Neuronal stem cell (in vitro differentiated cells): ENCODE data around the gene SIMC1.
"Not testable (repeated sequence)": the region's sequence is repeated elsewhere in the genome, so short reads cannot be mapped to it uniquely, and the experiment has no call there.

Source experiments
- DNase-seq: peaks from one replicate; pipeline ENCODE4 v3.0.0-alpha.2; 2013; ENCODE audit warnings: low spot score
- H2AFZ ChIP-seq: one replicate; pipeline ENCODE4 v1.6.1; 2013; ENCODE audit warnings: mild to moderate bottlenecking, low read length, inconsistent platforms
- H2AK5ac ChIP-seq: 2 replicates; pipeline ENCODE4 v1.6.1; 2013; ENCODE audit warnings: low read depth, mild to moderate bottlenecking, inconsistent platforms, low read length, moderate library complexity, mixed read lengths
- H2BK120ac ChIP-seq: 2 replicates; pipeline ENCODE4 v1.6.1; 2013; ENCODE audit warnings: low read depth, mild to moderate bottlenecking, inconsistent platforms, low read length, moderate library complexity, mixed read lengths
- H2BK12ac ChIP-seq: one replicate; pipeline ENCODE4 v1.6.1; 2013; ENCODE audit warnings: low read length, inconsistent platforms
- H2BK15ac ChIP-seq: 2 replicates; pipeline ENCODE4 v1.6.1; 2013; ENCODE audit warnings: mild to moderate bottlenecking, low read length, inconsistent platforms, mixed read lengths
- H2BK5ac ChIP-seq: one replicate; pipeline ENCODE4 v1.6.1; 2013; ENCODE audit warnings: inconsistent platforms, mild to moderate bottlenecking, low read length, moderate library complexity
- H3K14ac ChIP-seq: one replicate; pipeline ENCODE4 v1.6.1; 2013; ENCODE audit warnings: low read length, inconsistent platforms
- H3K18ac ChIP-seq: 2 replicates; pipeline ENCODE4 v1.6.1; 2013; ENCODE audit warnings: low read length, inconsistent platforms
- H3K23ac ChIP-seq: 2 replicates; pipeline ENCODE4 v1.6.1; 2013; ENCODE audit warnings: low read depth, mild to moderate bottlenecking, mixed read lengths, low read length, inconsistent platforms; ENCODE audit not compliant: poor library complexity
- H3K27ac ChIP-seq: replicated peaks from 3 replicates; pipeline ENCODE4 v1.5.1; 2013; ENCODE audit warnings: low read length, inconsistent platforms
- H3K27me3 ChIP-seq, 3 experiments: 2 replicates each; pipeline ENCODE4 v1.6.1; 2013; ENCODE audit warnings: low read length in 3 of 3, mild to moderate bottlenecking in 2 of 3, inconsistent platforms in 1 of 3, low read depth in 1 of 3, mixed read lengths in 1 of 3, moderate library complexity in 1 of 3; ENCODE audit not compliant: control insufficient read depth in 3 of 3, insufficient read depth in 3 of 3
- H3K36me3 ChIP-seq, 2 donors: replicated peaks in 1 of 2; 2 replicates each; pipeline ENCODE4 v1.6.1; 2013; ENCODE audit warnings: low read length in 2 of 2; ENCODE audit not compliant: control insufficient read depth in 2 of 2, insufficient read depth in 2 of 2
- H3K4ac ChIP-seq: 2 replicates; pipeline ENCODE4 v1.6.1; 2013; ENCODE audit warnings: inconsistent platforms, mild to moderate bottlenecking, low read length, moderate library complexity
- H3K4me1 ChIP-seq, 2 donors: 1 replicate in 1 of 2; 2 replicates in 1 of 2; pipeline ENCODE4 v1.6.1; 2013; ENCODE audit warnings: low read length in 2 of 2, low read depth in 1 of 2; ENCODE audit not compliant: control insufficient read depth in 2 of 2, insufficient read depth in 1 of 2
- H3K4me2 ChIP-seq: one replicate; pipeline ENCODE4 v1.6.1; 2013; ENCODE audit warnings: mild to moderate bottlenecking, low read length, inconsistent platforms; ENCODE audit not compliant: insufficient read depth, poor library complexity, severe bottlenecking
- H3K4me3 ChIP-seq, 2 donors: 2 replicates each; pipeline ENCODE4 v1.5.1; 2013; ENCODE audit warnings: low read length in 2 of 2, mild to moderate bottlenecking in 2 of 2, inconsistent platforms in 1 of 2, moderate library complexity in 1 of 2
- H3K79me1 ChIP-seq: one replicate; pipeline ENCODE4 v1.6.1; 2013; ENCODE audit warnings: low read depth, mild to moderate bottlenecking, inconsistent platforms, low read length, moderate library complexity
- H3K9ac ChIP-seq: one replicate; pipeline ENCODE4 v1.6.1; 2013; ENCODE audit warnings: mild to moderate bottlenecking, low read depth, low read length, inconsistent platforms; ENCODE audit not compliant: poor library complexity
- H3K9me3 ChIP-seq, 2 donors: replicated peaks in 1 of 2; 2 replicates each; pipeline versions ENCODE3 to v1.6.1; 2013; ENCODE audit warnings: low read length in 2 of 2, mild to moderate bottlenecking in 2 of 2, inconsistent platforms in 1 of 2, low read depth in 1 of 2, mixed read lengths in 1 of 2, moderate library complexity in 1 of 2; ENCODE audit not compliant: control insufficient read depth in 2 of 2, insufficient read depth in 1 of 2
- H4K8ac ChIP-seq: one replicate; pipeline ENCODE4 v1.6.1; 2013; ENCODE audit warnings: low read depth, mild to moderate bottlenecking, inconsistent platforms, low read length, moderate library complexity
- H4K91ac ChIP-seq: one replicate; pipeline ENCODE4 v1.6.1; 2013; ENCODE audit warnings: low read length, low read depth, mild to moderate bottlenecking, inconsistent platforms; ENCODE audit not compliant: poor library complexity
- WGBS, 2 donors: extraction: QIAGEN DNeasy Blood & Tissue Kit; methylation state at CpG; one replicate each; pipeline ENCODE4 v1.1.7; 2013; ENCODE audit warnings: missing lambda C conversion rate in 2 of 2, mixed read lengths in 1 of 2; ENCODE audit not compliant: insufficient read length in 2 of 2, insufficient replicate concordance in 1 of 2; ENCODE audit errors: extremely low coverage in 2 of 2; 5-methylcytosine and 5-hydroxymethylcytosine counted together

The SIMC1 gene

GRCh38 chr5:176190886-176191755 is 47.1 kb upstream of the SIMC1 start:
- no peak overlapping the region for H3K4me2 ChIP-seq
- no peak overlapping the region for H4K91ac ChIP-seq
- H3K79me1 ChIP-seq, result peaks cover 2% of the 10 kb centered on the region
- H3K18ac ChIP-seq, result peak overlapping the region; percentile 80
- H3K9me3 ChIP-seq, result no peaks in the 10 kb centered on the region
- H2BK12ac ChIP-seq, result no peak overlapping the region
- no peak overlapping the region for H2BK120ac ChIP-seq
- H2AFZ ChIP-seq, result no peak overlapping the region
- H2AK5ac ChIP-seq, result peak overlapping the region; percentile 63
- no peak overlapping the region for H3K4me3 ChIP-seq
- no peaks in the 10 kb centered on the region for H3K4me1 ChIP-seq
- no peak overlapping the region for H3K4ac ChIP-seq
- peaks cover 0 to 47% (median 15%) of the 10 kb centered on the region in 3 experiments for H3K27me3 ChIP-seq
- WGBS, 2 donors, result no CpG with 5 or more reads among the region's 28 CpGs
- no peak overlapping the region for H3K27ac ChIP-seq
- H2BK5ac ChIP-seq, result no peak overlapping the region
- H3K14ac ChIP-seq, result no peak overlapping the region
- no peak overlapping the region for H2BK15ac ChIP-seq
- H3K36me3 ChIP-seq, result no peaks in the 10 kb centered on the region
- peak overlapping the region; percentile 65 for H3K23ac ChIP-seq
- no peak overlapping the region for H3K9ac ChIP-seq
- no peak overlapping the region for H4K8ac ChIP-seq
- no peak for DNase-seq

- H3K14ac ChIP-seq, result peak overlapping the region; percentile 21
- no peak overlapping the region for H3K23ac ChIP-seq
- peak overlapping the region; percentile 19 for H3K18ac ChIP-seq
- H2BK15ac ChIP-seq, result peak overlapping the region; percentile 75
- H2BK5ac ChIP-seq, result peak overlapping the region; percentile 82
- H2AFZ ChIP-seq, result no peak overlapping the region
- H2BK12ac ChIP-seq, result no peak overlapping the region
- no peak overlapping the region for H3K9ac ChIP-seq
- no peak overlapping the region for H3K27ac ChIP-seq
- no peaks in the 10 kb centered on the region for H3K36me3 ChIP-seq
- H4K91ac ChIP-seq, result no peak overlapping the region
- no peaks in the 10 kb centered on the region for H3K9me3 ChIP-seq
- no peak overlapping the region for H2AK5ac ChIP-seq
- peaks cover 2% of the 10 kb centered on the region for H3K79me1 ChIP-seq
- no peak overlapping the region for H3K4ac ChIP-seq
- no peak overlapping the region for H3K4me2 ChIP-seq
- no peak overlapping the region for H2BK120ac ChIP-seq
- no CpG with 5 or more reads among the region's 13 CpGs for WGBS, 2 donors
- H4K8ac ChIP-seq, result no peak overlapping the region
- no peak for DNase-seq
- no peaks in the 10 kb centered on the region for H3K4me1 ChIP-seq
- no peak overlapping the region for H3K4me3 ChIP-seq
- peaks cover 0 to 47% (median 15%) of the 10 kb centered on the region in 3 experiments for H3K27me3 ChIP-seq
Observed at GRCh38 chr5:176192094-176192721, 46.0 kb upstream of the SIMC1 start.

GRCh38 chr5:176192722-176193117 is 45.5 kb upstream of the SIMC1 start:
- not testable (repeated sequence) for H3K4me1 ChIP-seq, H2AK5ac ChIP-seq, H2BK15ac ChIP-seq, H3K9ac ChIP-seq, H3K9me3 ChIP-seq, H2BK120ac ChIP-seq, H4K8ac ChIP-seq, H2BK12ac ChIP-seq, H3K36me3 ChIP-seq, H3K4me3 ChIP-seq, H4K91ac ChIP-seq, H3K23ac ChIP-seq, H2BK5ac ChIP-seq, H3K4me2 ChIP-seq, H3K79me1 ChIP-seq, H2AFZ ChIP-seq, H3K27ac ChIP-seq, H3K14ac ChIP-seq, DNase-seq, H3K4ac ChIP-seq
- Histone ChIP-seq H3K27me3 (peaks cover 0 to 47% (median 15%) of the 10 kb centered on the region in 3 experiments), H3K18ac (peak overlapping the region; percentile 19)
- WGBS, 2 donors, result no CpG with 5 or more reads among the region's 5 CpGs

GRCh38 chr5:176193636-176194035 is 44.6 kb upstream of the SIMC1 start:
- not testable (repeated sequence) for H2BK120ac ChIP-seq, H3K4me2 ChIP-seq, H3K18ac ChIP-seq, H3K14ac ChIP-seq, H2BK12ac ChIP-seq, H3K79me1 ChIP-seq, H3K36me3 ChIP-seq, H2BK15ac ChIP-seq, H2BK5ac ChIP-seq, H3K9ac ChIP-seq, H3K23ac ChIP-seq, H3K4ac ChIP-seq, H3K9me3 ChIP-seq, H4K8ac ChIP-seq, H2AK5ac ChIP-seq, H3K4me3 ChIP-seq, H3K27ac ChIP-seq, DNase-seq, H3K4me1 ChIP-seq, H4K91ac ChIP-seq
- Histone ChIP-seq H3K27me3 (peaks cover 1 to 49% (median 17%) of the 10 kb centered on the region in 3 experiments), H2AFZ (peak overlapping the region; percentile 45)
- no CpG with 5 or more reads among the region's 17 CpGs for WGBS, 2 donors
